ENCODE results near the gene SHISAL2A.

DNA sequence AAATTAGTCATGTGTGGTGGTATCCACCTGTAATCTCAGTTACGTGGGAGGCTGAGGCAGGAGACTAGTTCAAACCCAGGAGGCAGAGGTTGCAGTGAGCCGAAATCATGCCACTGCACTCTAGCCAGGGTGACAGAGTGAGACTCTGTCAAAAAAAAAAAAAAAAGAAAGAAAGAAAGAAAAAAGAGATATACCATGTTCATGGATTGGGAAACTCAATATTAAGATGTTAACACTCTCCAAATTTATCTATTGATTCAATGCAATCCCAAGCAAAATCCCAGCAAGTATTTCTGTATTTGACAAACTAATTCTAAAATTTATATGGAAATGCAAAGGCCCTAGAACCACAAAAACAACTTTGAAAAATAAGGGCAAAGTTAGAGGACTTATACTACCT lies 11.0 kb upstream of the SHISAL2A start:
- TF ChIP-seq, protein P1, sequence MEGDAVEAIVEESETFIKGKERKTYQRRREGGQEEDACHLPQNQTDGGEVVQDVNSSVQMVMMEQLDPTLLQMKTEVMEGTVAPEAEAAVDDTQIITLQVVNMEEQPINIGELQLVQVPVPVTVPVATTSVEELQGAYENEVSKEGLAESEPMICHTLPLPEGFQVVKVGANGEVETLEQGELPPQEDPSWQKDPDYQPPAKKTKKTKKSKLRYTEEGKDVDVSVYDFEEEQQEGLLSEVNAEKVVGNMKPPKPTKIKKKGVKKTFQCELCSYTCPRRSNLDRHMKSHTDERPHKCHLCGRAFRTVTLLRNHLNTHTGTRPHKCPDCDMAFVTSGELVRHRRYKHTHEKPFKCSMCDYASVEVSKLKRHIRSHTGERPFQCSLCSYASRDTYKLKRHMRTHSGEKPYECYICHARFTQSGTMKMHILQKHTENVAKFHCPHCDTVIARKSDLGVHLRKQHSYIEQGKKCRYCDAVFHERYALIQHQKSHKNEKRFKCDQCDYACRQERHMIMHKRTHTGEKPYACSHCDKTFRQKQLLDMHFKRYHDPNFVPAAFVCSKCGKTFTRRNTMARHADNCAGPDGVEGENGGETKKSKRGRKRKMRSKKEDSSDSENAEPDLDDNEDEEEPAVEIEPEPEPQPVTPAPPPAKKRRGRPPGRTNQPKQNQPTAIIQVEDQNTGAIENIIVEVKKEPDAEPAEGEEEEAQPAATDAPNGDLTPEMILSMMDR (IDR thresholded peaks at IDR 0.05), result no peak
- no peak for TF ChIP-seq POLR2A (IDR thresholded peaks at IDR 0.05)

All from adrenal gland (tissue), 5 donors.